HG03175 (cell line): ENCODE results near the gene RYR3.

Source experiments
- ATAC-seq: cut with Tn5 transposase; IDR thresholded peaks from one replicate; pipeline ENCODE4 v1.9.1; 2021; ENCODE audit warnings: mild to moderate bottlenecking, moderate library complexity; ENCODE audit not compliant: unreplicated experiment

The RYR3 gene

DNA sequence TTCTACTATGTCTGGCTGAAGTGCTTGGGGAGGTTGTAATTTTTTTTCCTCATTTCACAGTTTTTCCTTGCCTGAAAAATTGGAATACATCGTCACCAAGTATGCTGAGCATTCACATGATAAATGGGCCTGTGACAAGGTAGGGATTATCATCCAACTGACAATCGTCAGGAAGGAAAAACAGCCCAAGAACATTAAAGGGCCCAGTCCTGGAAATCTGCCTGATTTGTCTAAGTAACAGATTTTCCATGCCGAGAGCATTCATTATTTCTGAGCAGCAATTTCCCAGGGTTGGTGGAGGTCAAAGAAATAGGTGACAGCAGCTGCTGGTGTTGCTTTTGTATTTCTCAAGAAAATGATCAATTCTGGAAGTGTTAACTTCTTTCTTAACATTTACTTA is 431.5 kb downstream of the RYR3 start:
- no peak for ATAC-seq

DNA sequence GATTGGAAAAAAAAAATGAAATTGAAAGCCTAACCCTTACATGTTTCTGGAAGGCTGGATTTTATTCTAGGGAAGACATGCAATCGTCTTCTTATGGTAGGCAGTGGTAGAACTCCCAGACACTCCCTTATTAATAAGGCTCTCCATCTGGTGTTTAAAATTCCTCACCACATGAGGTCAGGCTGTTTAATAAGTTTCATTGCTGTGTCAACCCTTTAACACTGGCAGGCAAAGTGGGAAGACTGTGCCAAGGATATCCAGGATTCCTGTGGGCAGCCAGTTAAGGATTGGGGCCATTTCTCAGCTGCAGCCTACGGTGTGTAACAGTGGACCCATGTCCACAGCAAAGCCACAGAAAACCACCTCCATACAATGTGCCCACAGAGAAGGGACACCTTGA is 432.0 kb downstream of the RYR3 start:
- ATAC-seq: no peak

DNA sequence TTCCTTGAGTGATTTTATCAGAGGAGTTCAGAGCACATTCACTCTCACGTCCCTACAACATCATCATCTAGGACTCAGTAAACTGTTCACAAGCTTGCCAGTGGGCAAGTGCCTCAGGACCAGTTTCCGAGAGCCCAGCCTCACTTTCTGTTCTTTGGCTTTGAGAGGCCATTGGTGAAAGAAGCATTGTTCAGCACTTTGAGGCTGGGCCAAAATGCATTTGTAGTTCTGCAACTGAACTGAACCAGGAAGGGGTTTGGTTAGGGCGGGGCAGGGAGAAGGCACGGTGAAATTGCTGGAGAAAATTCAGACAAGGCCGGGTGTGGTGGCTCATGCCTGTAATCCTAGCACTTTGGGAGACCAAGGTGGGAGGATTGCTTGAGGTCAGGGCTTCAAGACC is 435.4 kb downstream of the RYR3 start:
- no peak for ATAC-seq

DNA sequence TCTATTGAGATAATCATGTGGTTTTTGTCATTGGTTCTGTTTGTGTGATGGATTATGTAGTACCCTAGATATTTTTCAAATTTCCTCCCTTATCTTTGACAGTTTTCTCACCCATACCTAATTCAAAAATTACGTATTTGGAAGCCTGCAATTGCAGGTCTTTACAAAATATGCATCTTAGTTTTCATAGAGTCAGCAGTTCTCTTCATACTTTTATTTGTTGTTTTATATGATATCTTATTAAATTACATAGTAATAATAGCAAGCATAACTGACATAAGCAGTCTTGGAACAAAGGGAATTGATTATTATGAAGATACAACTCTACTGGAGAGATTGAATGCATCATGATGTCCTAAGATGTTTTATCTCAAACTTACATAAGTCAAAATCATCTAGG is 442.2 kb downstream of the RYR3 start:
- no peak for ATAC-seq

DNA sequence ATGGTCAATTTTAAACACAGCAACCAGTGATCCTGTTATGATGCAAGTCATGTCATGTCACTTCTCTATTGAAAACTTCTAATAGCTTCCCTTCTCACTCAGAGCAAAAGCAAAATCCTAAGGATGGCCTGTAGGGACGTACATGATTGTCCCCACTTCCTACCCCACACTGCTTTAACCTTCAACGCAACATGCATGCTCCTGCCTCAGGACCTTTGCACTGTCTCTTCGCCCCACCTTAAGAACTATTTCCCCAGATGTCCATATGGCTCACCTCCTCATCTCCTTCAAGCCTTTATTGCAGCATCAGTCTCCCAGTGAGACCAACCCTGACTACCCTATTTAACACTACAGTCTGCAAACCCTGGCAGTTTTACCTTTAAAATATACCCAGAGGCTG is 443.5 kb downstream of the RYR3 start:
- ATAC-seq: no peak

DNA sequence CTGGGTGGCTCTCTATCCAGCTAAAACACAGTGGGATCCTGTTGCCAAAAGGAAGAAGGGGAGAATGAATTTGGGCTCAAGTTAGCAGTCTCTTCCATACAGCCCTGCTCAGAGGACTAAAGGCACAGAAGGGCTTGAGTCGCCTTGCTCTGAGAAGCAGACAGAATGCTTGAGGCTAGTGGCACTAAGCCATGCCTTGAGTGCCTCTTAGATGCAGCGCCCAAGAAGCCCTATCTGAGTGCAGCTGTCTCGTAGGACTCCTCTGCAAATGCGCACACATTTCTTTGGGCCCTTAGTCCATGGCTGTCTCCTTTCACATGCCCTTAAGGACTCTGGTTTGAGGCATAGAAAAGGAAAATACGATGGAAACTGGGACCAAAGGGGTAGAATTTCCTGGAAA is 446.2 kb downstream of the RYR3 start:
- no peak for ATAC-seq

DNA sequence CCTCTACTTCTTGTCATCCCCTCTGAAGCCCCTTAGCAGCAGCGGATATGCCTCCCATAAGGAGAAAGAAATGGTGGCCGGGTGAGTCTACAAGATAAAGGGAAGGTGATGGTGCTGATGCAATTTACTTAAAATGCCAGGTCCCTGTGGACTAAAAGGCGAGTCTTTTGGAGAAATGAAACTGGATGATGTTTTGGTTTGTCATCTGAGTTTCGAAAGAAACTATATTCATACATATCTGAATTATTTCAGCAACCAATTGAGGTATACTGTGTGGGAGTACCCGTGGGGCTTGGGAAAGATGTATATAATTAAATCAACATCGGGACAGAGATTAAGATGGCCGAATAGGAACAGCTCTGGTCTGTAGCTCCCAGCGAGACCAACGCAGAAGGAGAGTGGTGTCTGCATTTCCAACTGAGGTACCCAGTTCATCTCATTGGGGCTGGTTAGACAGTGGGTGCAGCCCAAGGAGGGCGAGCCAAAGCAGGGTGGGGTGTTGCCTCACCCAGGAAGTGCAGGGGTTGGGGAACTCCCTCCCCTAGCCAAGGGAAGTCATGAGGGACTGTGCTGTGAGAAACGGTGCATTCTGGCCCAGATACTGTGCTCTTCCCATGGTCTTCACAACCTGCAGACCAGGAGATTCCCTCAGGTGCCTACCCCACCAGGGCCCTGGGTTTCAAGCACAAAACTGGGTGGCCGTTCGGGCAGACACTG is 446.9 kb downstream of the RYR3 start:
- no peak for ATAC-seq

DNA sequence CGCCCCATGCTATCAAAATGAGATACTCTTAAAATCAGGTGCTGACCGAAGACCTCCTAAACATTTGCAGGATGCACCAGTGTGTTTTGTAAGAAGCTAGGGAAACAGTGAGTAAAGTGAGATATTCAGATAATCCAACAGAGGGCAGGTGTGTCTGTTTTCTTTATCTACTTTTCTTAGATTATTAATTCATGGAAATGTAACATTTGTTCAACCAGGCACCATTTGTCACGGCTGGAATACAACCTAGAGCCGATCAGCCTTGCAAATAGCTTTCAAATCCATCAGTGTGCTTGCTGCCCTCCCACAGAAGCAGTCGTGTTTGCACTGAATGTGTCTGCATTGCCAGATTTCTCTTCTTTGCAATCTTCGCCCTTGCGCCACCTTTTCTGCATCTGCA is 455.6 kb downstream of the RYR3 start:
- ATAC-seq: no peak

DNA sequence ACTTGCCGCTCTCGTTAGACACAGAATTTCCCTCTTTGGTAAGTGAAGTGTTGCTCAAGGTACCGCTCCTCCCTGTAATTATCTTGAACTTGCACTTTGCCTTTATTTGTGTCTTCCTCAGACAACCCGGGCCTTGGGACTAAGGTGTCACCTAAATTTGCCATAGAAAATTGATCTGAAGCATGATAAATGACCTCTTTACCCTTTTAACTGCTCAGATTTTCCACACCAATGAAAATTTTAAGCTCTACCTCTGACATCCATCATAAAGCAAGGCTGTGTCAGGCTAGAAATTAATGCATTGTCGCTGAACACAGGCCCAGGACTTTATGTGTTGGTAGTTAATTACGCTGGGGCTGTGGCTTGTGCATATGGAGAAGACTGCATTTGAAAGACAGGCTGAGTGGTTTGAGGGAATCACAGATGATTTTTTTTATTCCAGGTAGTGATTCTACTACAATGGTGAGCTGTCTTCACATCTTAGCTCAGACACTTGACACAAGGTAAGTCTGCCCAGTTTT is 458.0 kb downstream of the RYR3 start:
- ATAC-seq: no peak

DNA sequence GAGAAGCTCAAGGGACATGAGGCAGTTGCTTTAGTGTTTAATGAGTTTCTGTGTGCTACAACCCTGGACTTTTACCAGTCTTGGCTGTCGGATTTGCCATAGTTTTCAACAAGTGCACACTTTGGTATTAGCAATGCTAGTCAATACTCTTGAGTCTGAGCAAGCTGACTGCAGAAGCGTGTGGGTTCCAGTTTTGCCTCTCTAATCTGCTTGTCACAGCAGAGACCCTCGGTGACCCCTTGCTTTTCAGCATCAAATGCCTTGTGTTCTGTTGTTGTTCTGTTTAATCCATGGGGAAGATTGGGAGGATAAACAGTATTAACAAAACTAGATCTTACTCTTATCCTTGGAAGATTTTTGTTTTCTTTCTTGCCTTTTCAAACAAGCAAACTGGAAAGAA is 463.2 kb downstream of the RYR3 start:
- no peak for ATAC-seq

DNA sequence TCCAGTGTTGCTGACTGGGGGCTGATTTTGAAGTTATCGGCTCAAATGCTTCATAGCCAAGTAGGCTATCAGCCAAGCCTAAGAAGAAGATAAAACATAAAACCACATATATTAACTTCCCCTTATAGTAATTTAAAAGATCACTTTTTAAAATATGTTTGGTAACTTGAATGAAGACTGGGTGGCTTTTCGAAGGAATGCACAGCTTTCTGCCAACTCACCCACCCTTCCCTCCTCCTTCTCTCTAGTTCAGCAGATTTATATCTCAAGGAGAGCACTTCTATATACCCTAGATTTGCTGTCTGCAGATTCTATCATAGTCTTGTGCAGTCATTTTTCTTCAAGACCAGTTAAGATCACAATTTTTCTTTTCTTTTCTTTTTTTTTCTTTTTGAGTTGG is 468.1 kb downstream of the RYR3 start:
- no peak for ATAC-seq

DNA sequence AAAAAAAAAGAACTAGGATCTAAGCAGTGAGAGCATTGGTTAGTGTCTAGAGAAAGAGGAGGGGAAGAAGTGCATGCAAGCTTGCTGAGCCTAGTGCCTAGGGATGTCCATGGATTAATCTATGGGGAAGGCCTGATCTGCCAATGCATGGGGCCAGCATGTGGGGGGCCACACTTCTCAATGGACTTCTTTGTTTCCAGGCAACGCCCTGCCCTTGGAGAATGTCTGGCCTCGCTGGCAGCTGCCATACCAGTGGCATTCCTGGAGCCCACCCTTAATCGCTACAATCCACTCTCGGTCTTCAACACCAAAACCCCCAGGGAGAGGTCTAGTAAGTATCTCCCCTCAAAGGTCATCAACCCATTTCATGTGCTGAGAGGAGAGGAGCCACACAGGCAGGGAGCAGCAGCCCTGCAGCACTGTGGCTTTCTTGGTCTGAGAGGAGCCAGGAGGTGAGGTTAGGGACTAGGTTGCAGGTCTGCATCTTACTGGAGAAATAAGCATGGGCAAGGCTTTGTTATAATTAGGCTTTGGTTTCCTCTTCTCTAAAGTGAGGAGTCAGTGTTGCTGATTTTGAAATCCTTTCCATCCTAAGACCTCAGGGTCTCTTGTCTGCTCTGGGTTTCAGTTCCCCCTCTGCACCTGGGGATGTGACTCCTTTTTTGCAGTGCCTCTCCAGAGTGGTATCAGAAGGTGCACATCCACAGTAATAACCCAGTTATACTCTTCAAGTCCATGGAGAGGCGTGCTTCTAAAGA is 469.4 kb downstream of the RYR3 start:
- ATAC-seq: no peak

DNA sequence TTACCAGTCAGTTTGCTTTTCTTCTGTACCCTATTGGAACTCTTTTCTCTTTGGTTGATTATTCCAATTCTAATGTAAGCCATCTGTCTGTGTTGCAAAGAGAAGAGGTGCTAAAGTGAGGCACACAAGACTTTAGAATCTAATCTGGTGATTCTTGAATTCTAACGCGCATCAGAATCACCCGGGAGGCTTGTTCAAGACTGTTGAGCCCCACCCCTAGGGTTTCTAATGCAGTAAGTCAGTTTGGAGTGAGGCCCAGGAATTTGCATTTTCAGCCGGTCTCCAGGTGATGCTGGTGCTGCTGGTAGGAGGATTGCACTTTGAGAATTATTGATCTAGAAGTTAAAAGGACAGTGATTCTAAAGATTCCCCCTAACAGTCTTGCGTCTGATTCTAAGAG is 472.2 kb downstream of the RYR3 start:
- no peak for ATAC-seq

DNA sequence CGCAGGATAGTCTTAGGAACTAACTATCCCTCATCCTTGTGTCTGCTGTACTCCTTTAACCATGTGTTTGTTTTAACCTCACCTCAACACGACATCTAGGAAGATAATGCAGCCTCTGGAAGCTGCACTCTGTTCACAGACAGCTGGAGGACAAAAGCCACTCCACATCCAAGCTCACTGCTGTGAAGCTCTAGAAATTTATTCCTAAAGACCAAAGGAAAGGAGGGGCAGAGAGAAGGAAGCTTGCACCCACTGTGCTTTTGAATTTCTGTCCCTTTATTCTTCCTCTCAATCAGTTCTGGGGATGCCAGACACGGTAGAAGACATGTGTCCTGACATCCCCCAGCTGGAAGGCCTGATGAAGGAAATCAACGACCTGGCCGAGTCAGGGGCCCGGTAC is 474.6 kb downstream of the RYR3 start:
- no peak for ATAC-seq

DNA sequence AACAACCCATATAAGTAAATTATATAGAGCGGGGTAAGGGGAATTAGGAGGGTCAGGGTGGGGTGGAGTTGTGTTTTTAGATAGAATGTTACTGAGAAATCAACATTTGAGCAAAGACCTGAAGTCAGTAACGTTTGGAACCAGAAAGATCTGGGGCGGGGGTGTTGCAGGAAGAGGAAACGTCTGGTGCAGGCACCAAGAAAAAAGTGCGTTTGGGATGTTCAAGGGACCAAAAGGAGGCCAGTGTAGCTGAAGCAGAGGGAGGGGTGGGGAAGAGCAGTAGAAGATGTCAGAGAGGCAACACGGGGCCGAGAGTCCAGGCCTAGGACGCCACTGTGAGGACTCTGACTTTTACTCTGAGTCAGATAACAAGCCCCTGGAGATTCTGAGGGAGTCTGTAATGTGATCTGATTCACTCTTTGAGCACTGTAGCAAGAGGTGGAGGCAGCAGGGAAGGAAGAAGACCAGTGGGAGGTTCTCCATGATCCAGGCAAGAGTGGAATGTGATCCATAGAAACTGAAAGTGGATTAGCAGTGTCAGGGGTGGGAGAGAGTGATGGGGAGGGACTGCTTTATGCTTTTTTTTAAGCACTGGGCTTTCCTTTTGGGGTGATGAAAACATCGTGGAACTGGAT is 478.3 kb downstream of the RYR3 start:
- ATAC-seq: no peak

DNA sequence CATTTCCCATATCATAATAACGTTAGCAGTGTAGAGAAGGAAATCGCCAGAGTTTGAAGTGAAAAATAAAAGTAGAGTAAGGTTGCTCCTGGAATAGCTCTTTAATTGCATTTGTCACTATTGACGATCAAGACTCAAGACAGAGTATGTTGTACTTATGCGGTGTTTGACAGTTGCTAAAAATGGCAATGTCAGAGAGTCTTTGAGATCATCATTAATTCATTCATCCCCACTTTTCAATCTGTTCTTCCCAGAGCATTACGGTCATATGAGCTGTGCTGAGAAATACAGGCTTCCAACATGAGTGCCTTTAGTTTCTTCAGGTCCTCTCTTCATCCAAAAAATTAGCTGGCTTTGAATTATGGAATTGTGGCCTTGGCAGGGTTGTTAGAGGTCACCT is 483.7 kb downstream of the RYR3 start:
- no peak for ATAC-seq

DNA sequence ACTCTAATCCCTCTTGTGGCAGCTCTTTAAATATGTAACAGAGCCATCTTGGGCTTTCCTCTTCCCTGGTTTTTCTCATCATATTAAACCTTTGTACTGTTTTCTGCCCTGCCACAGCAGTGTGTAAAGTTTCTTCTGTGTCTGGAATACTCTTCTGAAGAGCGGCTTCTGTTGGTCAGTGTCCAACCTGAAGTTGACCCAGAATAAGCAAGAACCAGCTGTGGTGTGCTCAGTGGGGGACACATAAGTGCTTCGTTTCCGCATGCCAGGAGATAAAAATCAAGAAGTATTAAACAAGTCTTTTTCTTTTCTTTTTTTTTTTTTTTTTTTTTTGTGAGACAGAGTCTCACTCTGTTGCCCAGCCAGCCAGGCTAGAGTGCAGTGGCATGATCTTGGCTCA is 484.3 kb downstream of the RYR3 start:
- ATAC-seq: no peak

DNA sequence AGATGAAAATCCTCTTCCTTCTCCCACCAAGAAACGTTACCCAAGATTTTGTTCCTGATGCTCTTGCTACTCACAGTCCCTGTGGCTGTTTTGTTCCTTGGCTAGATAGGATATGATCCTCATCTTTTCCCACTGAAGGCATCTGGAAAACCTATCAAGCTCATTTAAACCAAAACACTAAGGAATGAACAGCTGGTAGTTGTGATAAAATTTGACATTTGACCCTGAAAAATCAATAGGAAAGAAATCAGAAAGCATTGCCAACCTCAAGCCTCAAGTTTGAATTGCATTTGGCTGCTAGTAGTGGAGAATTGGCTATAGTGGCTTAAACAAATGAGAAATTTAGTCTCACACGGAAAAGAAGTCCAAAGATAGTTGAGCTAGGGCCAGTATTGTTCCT is 486.9 kb downstream of the RYR3 start:
- ATAC-seq: no peak

DNA sequence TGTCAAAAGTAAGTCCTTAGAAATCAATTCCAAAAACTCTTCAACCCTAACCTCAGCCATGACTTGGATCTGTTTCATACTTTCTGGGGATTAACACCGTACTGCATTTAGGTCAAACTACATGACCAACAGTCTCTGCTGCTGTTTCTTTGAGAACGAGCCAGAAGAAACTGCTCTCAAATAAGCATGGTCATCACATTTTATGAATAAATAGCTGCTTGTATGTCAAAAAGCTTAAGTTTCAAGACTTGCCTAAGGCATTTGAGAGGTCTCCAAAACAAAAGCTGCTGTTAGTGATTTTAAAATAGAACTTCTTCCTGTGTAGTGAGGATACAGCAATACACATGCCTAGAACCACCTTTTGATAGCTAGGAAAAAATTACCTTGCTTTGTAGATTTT is 491.2 kb downstream of the RYR3 start:
- ATAC-seq: no peak

DNA sequence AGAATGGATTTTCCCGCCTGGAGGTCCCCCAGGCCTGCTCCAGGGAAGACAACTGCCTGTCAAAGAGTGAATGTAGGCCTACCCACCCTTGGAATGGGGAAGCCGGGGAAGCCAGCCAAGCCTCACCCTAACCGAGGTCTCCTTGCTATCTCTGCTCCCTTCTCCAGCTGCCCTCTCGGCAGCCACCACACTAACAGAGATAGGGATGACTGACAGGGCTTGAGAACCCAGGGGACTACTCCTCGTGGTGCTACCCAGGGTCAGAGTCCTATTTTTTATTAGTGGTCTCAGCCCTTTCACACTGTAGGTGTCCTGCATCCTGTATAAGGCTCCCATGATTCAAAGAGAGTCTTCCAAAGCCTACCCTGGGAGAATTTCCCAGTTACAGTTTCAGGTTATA is 496.9 kb downstream of the RYR3 start:
- no peak for ATAC-seq

DNA sequence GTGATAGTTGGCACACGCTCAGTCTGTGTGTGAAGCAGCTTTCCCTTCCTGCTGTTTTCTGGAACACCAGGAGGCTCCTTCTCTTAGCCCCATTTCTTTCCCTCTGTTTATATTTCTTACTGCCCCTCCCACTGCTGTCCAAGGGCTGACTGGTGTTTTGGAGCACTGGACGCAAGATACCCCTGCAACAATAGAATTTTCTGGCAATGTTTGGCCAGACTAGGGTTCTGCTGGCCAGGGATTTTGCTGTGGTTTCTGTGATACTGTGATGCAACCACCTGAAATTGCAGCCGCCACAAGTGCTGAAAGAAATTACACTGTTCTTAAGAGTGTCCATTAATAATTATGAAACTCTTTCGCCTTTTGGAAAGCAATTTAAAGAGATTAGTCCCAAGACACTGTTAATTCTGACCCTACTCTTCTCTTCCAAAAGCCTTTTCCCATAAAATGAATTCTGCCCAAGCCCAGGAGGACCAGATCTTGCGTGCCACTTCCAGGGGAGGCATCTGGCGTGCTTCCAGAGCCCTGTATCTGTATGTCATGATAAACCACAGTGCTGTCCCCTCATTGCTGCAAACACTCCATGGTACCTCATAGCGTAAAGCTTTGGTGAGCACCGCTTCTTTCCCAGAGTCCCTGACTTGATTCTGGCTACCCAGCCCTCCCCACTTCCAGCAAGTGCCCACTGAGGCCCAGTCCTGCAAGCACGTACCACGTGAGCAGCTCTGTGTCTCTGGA is 498.1 kb downstream of the RYR3 start:
- no peak for ATAC-seq
